ENCODE measurements around the gene TMEM223.

The TMEM223 gene

DNA sequence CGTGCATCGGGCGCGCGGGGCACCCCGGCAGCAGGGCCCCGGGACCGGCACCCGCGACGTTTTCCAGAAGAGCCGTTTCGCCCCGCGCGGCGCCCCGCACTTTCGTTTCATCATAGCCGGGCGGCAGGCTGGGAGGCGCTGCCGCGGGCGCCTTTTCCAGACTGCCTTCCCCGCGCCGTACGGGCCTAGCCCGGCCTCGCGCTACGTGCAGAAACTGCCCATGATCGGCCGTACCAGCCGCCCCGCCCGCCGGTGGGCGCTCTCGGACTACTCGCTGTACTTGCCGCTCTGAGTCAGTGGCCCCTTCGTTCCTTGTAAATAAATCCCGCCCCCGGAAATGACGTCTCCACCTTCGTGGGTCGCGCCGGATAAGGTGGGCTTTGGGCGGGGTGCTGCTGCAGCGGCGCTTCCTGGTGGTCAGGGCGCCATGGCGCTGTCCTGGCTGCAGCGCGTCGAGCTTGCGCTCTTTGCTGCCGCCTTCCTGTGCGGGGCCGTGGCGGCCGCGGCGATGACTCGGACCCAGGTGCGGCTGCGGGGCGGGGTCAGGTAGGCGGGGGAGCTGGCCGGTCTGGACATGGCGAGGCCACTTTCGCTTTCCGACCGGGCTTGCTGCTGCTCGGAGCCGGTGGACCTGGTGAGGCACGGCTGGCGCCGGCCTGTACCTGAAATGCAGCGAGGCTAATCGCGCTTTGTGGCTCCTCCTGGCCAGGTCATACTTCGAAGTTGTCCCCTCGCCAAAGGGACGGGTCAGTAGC, 4.6 kb downstream of the TMEM223 start, which contains the start of gene TMEM179B:
TMEM179B (plus strand) TSS at position 398 of the 755 bp plus-strand sequence; CDS start at position 428, 30 bp downstream.
- in situ Hi-C loops (cut with MboI; ENCODE audit: low sequenced_read_pairs, unreplicated experiment) = no loop called here
- TF ChIP-seq, protein P1, sequence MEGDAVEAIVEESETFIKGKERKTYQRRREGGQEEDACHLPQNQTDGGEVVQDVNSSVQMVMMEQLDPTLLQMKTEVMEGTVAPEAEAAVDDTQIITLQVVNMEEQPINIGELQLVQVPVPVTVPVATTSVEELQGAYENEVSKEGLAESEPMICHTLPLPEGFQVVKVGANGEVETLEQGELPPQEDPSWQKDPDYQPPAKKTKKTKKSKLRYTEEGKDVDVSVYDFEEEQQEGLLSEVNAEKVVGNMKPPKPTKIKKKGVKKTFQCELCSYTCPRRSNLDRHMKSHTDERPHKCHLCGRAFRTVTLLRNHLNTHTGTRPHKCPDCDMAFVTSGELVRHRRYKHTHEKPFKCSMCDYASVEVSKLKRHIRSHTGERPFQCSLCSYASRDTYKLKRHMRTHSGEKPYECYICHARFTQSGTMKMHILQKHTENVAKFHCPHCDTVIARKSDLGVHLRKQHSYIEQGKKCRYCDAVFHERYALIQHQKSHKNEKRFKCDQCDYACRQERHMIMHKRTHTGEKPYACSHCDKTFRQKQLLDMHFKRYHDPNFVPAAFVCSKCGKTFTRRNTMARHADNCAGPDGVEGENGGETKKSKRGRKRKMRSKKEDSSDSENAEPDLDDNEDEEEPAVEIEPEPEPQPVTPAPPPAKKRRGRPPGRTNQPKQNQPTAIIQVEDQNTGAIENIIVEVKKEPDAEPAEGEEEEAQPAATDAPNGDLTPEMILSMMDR (IDR thresholded peaks at IDR 0.05; ENCODE audit: borderline replicate concordance, control extremely low read depth, extremely low read depth, insufficient read depth, missing control alignments) = peak; percentile 79
- DNase-seq (ENCODE audit: low spot score) = peak; percentile 98

DNA sequence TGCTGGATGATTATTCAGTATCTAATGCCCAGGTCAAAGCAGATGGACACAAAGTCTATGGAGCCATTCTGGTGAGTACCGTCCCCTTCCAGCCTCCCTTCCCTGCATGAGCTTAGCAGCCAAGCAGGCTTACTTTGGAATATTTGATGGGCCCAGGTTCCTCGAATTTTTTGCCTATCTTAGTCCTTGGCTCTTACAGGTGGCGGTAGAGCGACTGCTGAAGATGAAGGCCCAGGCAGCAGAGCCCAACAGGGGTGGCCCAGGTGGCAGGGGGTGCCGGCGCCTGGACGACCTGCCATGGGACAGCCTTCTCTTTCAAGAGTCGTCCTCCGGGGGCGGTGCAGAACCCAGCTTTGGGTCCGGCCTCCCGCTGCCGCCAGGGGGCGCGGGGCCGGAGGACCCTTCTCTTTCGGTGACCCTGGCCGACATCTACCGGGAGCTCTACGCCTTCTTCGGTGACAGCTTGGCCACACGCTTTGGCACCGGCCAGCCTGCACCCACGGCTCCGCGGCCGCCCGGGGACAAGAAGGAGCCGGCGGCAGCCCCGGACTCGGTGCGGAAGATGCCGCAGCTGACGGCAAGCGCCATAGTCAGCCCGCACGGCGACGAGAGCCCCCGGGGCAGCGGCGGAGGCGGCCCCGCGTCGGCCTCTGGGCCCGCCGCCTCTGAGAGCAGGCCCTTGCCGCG, 5.3 kb downstream of the TMEM223 start:
- TF ChIP-seq, protein P1 (IDR thresholded peaks at IDR 0.05; ENCODE audit: borderline replicate concordance, control extremely low read depth, extremely low read depth, insufficient read depth, missing control alignments) = peak; percentile 100
- in situ Hi-C loops (cut with MboI; ENCODE audit: low sequenced_read_pairs, unreplicated experiment) = no loop called here
- DNase-seq (ENCODE audit: low spot score) = peak; percentile 94

DNA sequence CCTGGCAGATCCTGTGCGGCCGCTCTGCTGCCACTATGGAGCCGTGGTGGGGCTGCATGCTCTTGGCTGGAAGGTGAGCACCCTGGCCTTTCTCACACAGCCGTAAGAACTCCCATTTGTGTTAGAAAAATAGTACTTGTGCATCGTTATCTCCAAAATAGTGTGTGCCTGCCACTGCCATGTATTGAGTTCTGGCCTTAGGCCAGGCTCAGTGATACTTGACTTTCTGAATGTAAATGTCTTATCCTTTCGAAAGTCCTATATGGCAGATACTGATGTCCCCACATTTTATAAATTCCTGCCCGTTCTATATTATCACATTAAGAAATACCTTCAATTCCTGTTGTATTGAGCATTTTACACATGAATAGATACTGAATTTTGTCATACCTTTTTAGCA, 9.1 kb downstream of the TMEM223 start:
- TF ChIP-seq, protein P1 (IDR thresholded peaks at IDR 0.05; ENCODE audit: borderline replicate concordance, control extremely low read depth, extremely low read depth, insufficient read depth, missing control alignments) = no peak
- in situ Hi-C loops (cut with MboI; ENCODE audit: low sequenced_read_pairs, unreplicated experiment) = no loop called here

DNA sequence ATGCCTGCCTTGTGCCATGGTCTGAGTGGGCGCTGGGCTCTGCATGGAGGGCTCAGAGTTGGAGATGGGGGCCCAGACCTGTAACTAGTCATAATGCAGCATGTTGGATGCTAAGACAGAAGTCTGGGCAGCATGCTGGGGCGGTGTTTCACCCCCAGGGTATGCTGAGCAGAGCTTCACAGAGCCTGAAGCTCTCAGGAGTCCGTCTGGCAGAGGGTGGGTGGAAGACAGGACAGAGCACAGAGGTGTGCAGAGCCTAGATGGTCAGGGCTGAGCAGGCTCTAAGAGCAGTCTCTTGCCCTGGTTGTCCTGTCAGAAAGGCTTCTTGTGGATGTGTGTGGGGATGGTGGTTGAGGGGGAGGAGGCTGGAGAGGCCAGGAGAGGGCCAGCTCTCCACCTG, 13.4 kb downstream of the TMEM223 start:
- TF ChIP-seq, protein P1 (IDR thresholded peaks at IDR 0.05; ENCODE audit: borderline replicate concordance, control extremely low read depth, extremely low read depth, insufficient read depth, missing control alignments) = no peak
- in situ Hi-C loops (cut with MboI; ENCODE audit: low sequenced_read_pairs, unreplicated experiment) = no loop called here
- DNase-seq (ENCODE audit: low spot score) = no peak

More for the DNA sequence above, 9.1 kb downstream of the TMEM223 start:
- DNase-seq (ENCODE audit: low spot score) = no peak

DNA sequence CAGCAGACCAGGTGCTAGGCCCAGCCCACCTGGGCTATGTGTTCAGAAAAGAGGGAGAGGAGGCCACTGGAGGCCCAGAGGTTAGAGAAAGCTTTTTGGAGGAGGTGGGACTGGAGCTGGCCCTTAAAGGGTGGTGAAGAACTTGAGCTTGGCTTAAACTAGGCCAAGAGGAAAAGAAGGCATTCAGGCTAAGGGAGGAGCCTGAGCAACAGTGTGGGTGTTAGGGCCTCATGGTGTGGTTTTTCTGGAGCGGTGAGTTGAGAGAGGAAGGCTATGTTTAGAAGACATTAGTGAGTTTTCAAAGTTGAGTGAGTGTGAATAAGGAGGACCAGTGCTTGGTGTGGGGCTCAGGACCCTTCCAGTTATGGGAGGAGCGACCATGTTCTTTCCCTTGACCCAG, 14.4 kb downstream of the TMEM223 start:
- TF ChIP-seq, protein P1 (IDR thresholded peaks at IDR 0.05; ENCODE audit: borderline replicate concordance, control extremely low read depth, extremely low read depth, insufficient read depth, missing control alignments) = no peak
- in situ Hi-C loops (cut with MboI; ENCODE audit: low sequenced_read_pairs, unreplicated experiment) = no loop called here
- peak; percentile 67 for DNase-seq (ENCODE audit: low spot score)

DNA sequence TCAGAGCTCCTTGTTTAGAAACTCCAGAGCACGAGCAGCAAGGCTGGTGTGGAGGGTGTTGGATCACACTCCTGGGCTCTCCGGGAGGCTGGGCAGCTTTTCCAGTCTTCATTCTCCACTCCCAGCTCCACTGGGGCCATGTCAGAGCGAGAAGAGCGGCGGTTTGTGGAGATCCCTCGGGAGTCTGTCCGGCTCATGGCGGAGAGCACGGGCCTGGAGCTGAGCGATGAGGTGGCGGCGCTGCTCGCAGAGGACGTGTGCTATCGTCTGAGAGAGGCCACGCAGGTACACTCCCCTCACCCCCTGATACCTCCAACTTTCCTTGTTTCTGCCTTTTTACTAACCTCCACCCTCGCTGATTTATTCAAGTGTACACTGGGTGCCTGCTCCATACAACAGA, 16.2 kb downstream of the TMEM223 start:
- TF ChIP-seq, protein P1 (IDR thresholded peaks at IDR 0.05; ENCODE audit: borderline replicate concordance, control extremely low read depth, extremely low read depth, insufficient read depth, missing control alignments) = no peak
- in situ Hi-C loops (cut with MboI; ENCODE audit: low sequenced_read_pairs, unreplicated experiment) = no loop called here
- DNase-seq (ENCODE audit: low spot score) = no peak
